DOHH2 (cell line): ENCODE data around the gene OBSCN.

Source experiments
- H3F3A ChIP-seq: fragments of 200-600 bp; sonication (generic), shearing (Covaris generic); 2 replicates; pipeline ENCODE4 v1.6.0; 2016; ENCODE audit warnings: antibody characterized with exemption, mild to moderate bottlenecking; ENCODE audit not compliant: control insufficient read depth, insufficient read depth
- H3K27ac ChIP-seq: fragments of 200-600 bp; sonication (generic); 2 replicates; pipeline ENCODE4 v1.5.1; 2014; ENCODE audit warnings: low read depth, mild to moderate bottlenecking, low read length, moderate library complexity
- H3K27me3 ChIP-seq: fragments of 200-600 bp; sonication (generic); 2 replicates; pipeline ENCODE4 v1.6.1; 2014; ENCODE audit warnings: mild to moderate bottlenecking, low read length, mixed read lengths; ENCODE audit not compliant: control insufficient read depth
- H3K36me3 ChIP-seq: fragments of 200-600 bp; sonication (generic); 2 replicates; pipeline ENCODE4 v1.6.1; 2014; ENCODE audit warnings: mild to moderate bottlenecking, low read length, moderate library complexity, mixed read lengths; ENCODE audit not compliant: control insufficient read depth
- H3K4me1 ChIP-seq: fragments of 200-600 bp; sonication (generic); 2 replicates; pipeline ENCODE4 v1.6.1; 2014; ENCODE audit warnings: mild to moderate bottlenecking, low read length, mixed read lengths; ENCODE audit not compliant: control insufficient read depth
- H3K4me2 ChIP-seq: fragments of 200-600 bp; sonication (generic); 2 replicates; pipeline ENCODE4 v1.6.0; 2014; ENCODE audit warnings: mild to moderate bottlenecking, low read length, moderate library complexity
- H3K4me3 ChIP-seq: fragments of 200-600 bp; sonication (generic); 2 replicates; pipeline ENCODE4 v1.5.1; 2014; ENCODE audit warnings: mild to moderate bottlenecking, low read length, mixed read lengths
- H3K79me2 ChIP-seq: fragments of 200-600 bp; sonication (generic); 2 replicates; pipeline ENCODE4 v1.6.1; 2014; ENCODE audit warnings: mild to moderate bottlenecking, low read length, mixed read lengths; ENCODE audit not compliant: control insufficient read depth
- H3K9me2 ChIP-seq: fragments of 200-600 bp; sonication (generic); replicated peaks from 2 replicates; pipeline ENCODE4 v1.6.1; 2014; ENCODE audit warnings: mild to moderate bottlenecking, low read length, mixed read lengths; ENCODE audit not compliant: control insufficient read depth
- H3K9me3 ChIP-seq: fragments of 200-600 bp; sonication (generic); 2 replicates; pipeline ENCODE4 v1.6.1; 2014; ENCODE audit warnings: antibody characterized with exemption, low read length, mixed read lengths; ENCODE audit not compliant: control insufficient read depth, insufficient read depth
- H4K20me1 ChIP-seq: fragments of 200-600 bp; sonication (generic); 2 replicates; pipeline ENCODE4 v1.6.0; 2014; ENCODE audit warnings: low read depth, mild to moderate bottlenecking, antibody characterized with exemption, low read length, moderate library complexity; ENCODE audit not compliant: control insufficient read depth, insufficient read depth
- CTCF ChIP-seq: fragments of 200-600 bp; sonication (generic); IDR thresholded peaks from one replicate; pipeline ENCODE4 v1.5.1; 2014; ENCODE audit warnings: antibody characterized with exemption, mild to moderate bottlenecking, low read depth, low read length; ENCODE audit not compliant: poor library complexity, severe bottlenecking
- EZH2phosphoT487 ChIP-seq: fragments of 200-600 bp; sonication (generic); IDR thresholded peaks from 2 replicates; pipeline ENCODE4 v1.6.1; 2017; ENCODE audit warnings: borderline replicate concordance, mild to moderate bottlenecking, antibody characterized with exemption, low read length, moderate library complexity, mixed read lengths

OBSCN gene

GRCh38 chr1:228424685-228425660 lies 217.1 kb downstream of the OBSCN start:
- Histone ChIP-seq H4K20me1 (no peaks in the 10 kb centered on the region), H3K27ac (no peak overlapping the region), H3K9me3 (no peaks in the 10 kb centered on the region), H3K4me3 (no peak overlapping the region), H3K9me2 (no peaks in the 10 kb centered on the region), H3K36me3 (no peaks in the 10 kb centered on the region), H3K4me1 (no peaks in the 10 kb centered on the region), H3K4me2 (no peak overlapping the region), H3F3A (no peaks in the 10 kb centered on the region), H3K79me2 (no peaks in the 10 kb centered on the region), H3K27me3 (peaks cover 4% of the 10 kb centered on the region; the same call in 1 of the 2 replicates)
- TF ChIP-seq EZH2phosphoT487 = no peak
- TF ChIP-seq CTCF = no peak

GRCh38 chr1:228426518-228427175 lies 218.8 kb downstream of the OBSCN start:
- no peak for TF ChIP-seq CTCF
- TF ChIP-seq EZH2phosphoT487 = no peak

GRCh38 chr1:228428412-228428811 lies 220.6 kb downstream of the OBSCN start:
- Histone ChIP-seq H4K20me1 (no peaks in the 10 kb centered on the region), H3K4me1 (no peaks in the 10 kb centered on the region), H3K4me3 (no peak overlapping the region), H3K36me3 (no peaks in the 10 kb centered on the region), H3F3A (no peaks in the 10 kb centered on the region), H3K27ac (no peak overlapping the region), H3K79me2 (no peaks in the 10 kb centered on the region), H3K9me3 (no peaks in the 10 kb centered on the region), H3K27me3 (peaks cover 4% of the 10 kb centered on the region; the same call in 1 of the 2 replicates), H3K4me2 (no peak overlapping the region), H3K9me2 (no peaks in the 10 kb centered on the region)
- TF ChIP-seq EZH2phosphoT487 (no peak), CTCF (no peak)

More at GRCh38 chr1:228426518-228427175, 218.8 kb downstream of the OBSCN start:
- Histone ChIP-seq H3K9me2 (no peaks in the 10 kb centered on the region), H3K9me3 (no peaks in the 10 kb centered on the region), H3K79me2 (no peaks in the 10 kb centered on the region), H3K4me1 (no peaks in the 10 kb centered on the region), H4K20me1 (no peaks in the 10 kb centered on the region), H3K27ac (no peak overlapping the region), H3K4me3 (no peak overlapping the region), H3K27me3 (peaks cover 4% of the 10 kb centered on the region; the same call in 1 of the 2 replicates), H3K4me2 (no peak overlapping the region), H3F3A (no peaks in the 10 kb centered on the region), H3K36me3 (no peaks in the 10 kb centered on the region)
